Measurements from ENCODE around the gene SUSD3.
A peak's percentile ranks its signal among the peaks of the same experiment; 100 is the strongest.

SUSD3 gene

GRCh38 chr9:93123561-93124283 lies 65.2 kb downstream of the SUSD3 start:
- no peak overlapping the region for H3K4me3 ChIP-seq (ENCODE audit: low read depth, low read length)
- in situ Hi-C loops (cut with HindIII; ENCODE audit: low sequenced_read_pairs), result no loop called here
- no peak for DNase-seq (ENCODE audit: low read depth, low spot score)
- no peak for TF ChIP-seq CTCF (IDR thresholded peaks at IDR 0.05; ENCODE audit: low read depth, low read length)

- H3K4me3 ChIP-seq (ENCODE audit: low read depth, low read length), result no peak overlapping the region
- TF ChIP-seq CTCF (IDR thresholded peaks at IDR 0.05; ENCODE audit: low read depth, low read length), result no peak
- DNase-seq (ENCODE audit: low read depth, low spot score), result no peak
- in situ Hi-C loops (cut with HindIII; ENCODE audit: low sequenced_read_pairs), result no loop called here
Observed at GRCh38 chr9:93124793-93125192, 66.3 kb downstream of the SUSD3 start.

- DNase-seq (ENCODE audit: low read depth, low spot score), result no peak
Observed at GRCh38 chr9:93125331-93125894, 66.9 kb downstream of the SUSD3 start.

GRCh38 chr9:93126151-93126781 lies 67.8 kb downstream of the SUSD3 start:
- no peak for DNase-seq (ENCODE audit: low read depth, low spot score)
- TF ChIP-seq CTCF (IDR thresholded peaks at IDR 0.05; ENCODE audit: low read depth, low read length), result no peak
- in situ Hi-C loops (cut with HindIII; ENCODE audit: low sequenced_read_pairs), result no loop called here
- H3K4me3 ChIP-seq (ENCODE audit: low read depth, low read length), result no peak overlapping the region

More at GRCh38 chr9:93125331-93125894, 66.9 kb downstream of the SUSD3 start:
- H3K4me3 ChIP-seq (ENCODE audit: low read depth, low read length), result no peak overlapping the region
- in situ Hi-C loops (cut with HindIII; ENCODE audit: low sequenced_read_pairs), result no loop called here
- no peak for TF ChIP-seq CTCF (IDR thresholded peaks at IDR 0.05; ENCODE audit: low read depth, low read length)

- no peak for TF ChIP-seq CTCF (IDR thresholded peaks at IDR 0.05; ENCODE audit: low read depth, low read length)
- no peak for DNase-seq (ENCODE audit: low read depth, low spot score)
- H3K4me3 ChIP-seq (ENCODE audit: low read depth, low read length), result no peak overlapping the region
- in situ Hi-C loops (cut with HindIII; ENCODE audit: low sequenced_read_pairs), result no loop called here
Observed at GRCh38 chr9:93126825-93127368, 68.4 kb downstream of the SUSD3 start.

GRCh38 chr9:93127395-93127911 lies 69.0 kb downstream of the SUSD3 start:
- DNase-seq (ENCODE audit: low read depth, low spot score), result peak; percentile 59
- in situ Hi-C loops (cut with HindIII; ENCODE audit: low sequenced_read_pairs), result no loop called here
- TF ChIP-seq CTCF (IDR thresholded peaks at IDR 0.05; ENCODE audit: low read depth, low read length), result no peak
- no peak overlapping the region for H3K4me3 ChIP-seq (ENCODE audit: low read depth, low read length)
